Inflammatory macrophage (primary cell): ENCODE measurements around the gene NPHP4.

Source experiments
- DNase-seq, 2 donors: peaks; one replicate each; pipeline ENCODE4 v3.0.0-alpha.2; 2020 to 2022

NPHP4 gene

DNA sequence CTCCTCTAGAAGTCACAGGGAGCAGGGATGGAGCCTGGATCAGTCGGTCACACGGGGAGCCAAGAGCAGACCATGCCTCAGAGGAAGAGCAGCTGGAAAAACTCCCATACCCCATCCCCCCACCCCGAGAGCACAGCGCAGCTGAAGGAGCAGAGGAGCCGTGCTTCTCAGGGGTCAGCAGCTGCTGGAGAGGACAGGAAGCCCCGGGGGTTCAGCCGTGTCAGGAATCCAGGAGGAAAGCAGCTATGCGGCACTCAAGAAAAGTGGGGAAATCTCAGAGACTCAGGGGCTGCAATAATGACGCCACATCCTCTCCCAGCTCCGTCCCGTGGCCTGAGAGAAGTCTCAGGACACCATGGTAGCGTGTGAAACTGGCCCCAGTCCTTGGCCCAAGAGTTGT lies 102.3 kb downstream of the NPHP4 start:
- DNase-seq: no peak

DNA sequence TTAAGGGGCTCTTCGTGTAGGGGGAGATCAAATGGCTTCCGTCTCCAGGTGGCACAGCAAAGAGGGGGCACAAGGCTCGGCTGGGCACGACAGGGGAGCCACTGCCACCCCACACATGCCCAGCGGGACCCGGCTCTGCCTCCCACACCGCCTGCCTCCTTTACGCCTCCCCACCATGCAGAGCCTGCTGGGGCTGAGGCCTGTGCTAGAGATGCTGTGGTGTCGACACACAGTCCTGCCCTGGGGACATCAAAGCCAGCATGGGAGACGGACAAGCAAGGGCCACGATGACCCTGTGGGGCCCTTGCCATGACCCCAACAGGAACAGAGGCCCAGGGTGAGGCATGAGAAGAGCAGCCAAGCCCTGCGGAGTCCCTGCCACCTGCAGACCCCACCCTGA lies 102.8 kb downstream of the NPHP4 start:
- DNase-seq: no peak

DNA sequence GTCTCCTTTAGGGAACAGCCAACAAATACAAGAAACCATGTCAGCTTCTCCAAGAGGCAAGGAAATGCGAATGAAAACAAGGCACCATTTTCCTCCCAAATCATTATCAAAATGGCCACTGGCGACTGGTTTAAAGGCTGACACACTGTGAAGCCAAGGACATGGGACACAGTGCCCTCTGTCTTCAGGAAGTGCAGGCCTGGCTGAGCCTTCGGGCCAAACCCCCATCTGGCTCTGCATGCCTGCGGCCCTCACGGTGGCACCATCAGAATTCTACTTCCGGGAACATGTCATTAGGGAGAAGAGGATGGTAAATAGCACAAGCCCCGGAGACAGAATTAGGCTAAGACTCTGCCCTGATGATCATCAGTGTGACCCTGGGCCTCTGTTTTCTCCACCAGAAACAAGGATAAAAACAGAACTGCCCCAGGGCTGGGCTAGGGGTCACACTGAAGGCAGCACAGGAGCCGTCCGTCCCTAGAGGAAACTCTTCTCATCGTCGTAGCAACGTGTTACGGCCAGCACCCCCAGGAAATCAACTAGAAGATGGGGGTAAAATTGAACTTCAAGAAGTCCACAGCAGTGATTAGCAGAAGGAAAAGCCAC lies 103.5 kb downstream of the NPHP4 start:
- no peak for DNase-seq

DNA sequence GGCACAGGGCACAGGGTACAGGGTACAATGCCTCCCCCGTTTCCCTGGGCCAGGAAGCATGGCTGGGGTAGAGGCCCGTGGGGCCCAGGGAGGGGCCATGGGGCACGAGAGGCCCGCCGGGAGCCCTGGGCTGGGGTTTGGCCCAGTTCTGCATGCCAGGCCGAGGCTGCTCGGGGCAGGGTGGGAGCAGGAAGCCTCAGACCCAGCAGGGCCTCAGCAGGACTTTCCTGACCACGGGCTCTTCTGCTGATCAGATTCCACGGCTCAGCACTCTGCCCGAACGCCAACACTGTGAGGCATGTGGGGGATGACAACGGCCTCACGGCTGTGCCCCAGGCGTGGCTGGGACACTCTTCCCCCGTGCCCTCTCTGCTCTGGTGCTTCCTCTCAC lies 104.3 kb downstream of the NPHP4 start:
- DNase-seq: peak in 1 of 2 donors; percentile 5

DNA sequence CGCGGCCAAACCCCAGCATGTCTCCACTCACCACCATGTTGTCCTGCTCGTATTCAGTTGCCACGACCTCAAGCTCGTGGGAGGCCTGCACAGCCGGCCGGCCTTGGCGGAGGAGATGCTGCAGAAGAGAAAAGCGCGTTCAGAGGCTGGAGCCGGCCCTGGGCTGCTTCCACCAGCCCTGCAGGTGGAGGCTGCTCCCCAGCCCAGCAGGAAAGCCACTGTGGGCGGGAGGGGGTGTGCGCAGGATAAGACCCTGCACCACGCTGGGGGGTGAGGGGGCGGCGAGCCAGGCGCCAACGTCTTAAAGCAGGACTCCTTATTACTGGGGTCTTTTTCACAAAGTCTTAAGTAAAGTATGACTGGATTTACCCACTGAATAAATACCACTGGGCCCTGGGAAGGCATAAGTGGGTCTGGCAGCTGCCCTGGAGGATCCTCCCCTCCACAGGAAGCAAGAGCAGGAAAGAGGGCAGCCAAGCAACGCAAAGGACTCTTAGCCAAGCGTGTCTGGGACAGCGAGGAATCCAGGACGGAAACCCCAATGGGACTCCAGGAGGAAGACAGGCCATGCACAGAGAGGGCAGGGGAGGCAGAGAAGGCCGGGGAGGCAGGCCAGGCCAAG lies 104.8 kb downstream of the NPHP4 start:
- no peak for DNase-seq

DNA sequence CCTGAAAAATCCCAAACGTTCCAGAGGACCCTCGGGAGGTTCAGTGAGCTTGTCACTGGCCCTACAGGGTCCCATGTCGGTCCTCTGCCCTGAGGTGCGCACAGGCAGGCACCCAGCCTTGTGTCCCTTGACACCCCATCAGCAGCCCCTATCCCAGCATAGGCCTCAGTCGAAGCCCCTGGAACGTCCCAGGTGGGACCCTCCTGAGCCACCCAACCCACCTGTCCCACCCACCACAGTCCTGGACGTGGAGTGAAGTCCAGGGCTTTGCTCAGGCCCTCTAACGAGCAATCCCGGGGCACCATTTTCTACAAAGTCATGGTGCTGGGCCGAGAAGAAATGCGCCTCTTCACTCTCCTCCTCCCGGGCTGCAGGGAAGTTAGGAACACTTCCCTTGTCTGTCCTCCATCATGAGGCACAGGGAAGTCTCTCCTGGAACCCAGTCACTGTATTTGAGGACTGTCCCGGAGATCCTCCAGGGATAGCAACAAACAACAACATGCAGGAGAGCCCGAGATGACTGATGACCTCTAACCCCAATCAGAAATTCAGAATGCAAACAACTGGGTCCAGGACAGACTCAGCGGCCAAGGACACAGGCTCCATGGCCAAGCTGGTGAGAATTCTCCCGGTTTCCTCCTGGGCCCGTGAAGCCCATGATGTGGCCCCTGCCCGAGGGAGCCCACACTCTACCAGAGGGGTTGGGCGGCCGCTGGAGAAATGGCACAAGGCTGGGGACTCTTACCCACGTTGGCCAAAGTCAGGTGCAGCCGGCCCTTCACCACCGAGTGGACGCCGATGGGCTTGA lies 105.5 kb downstream of the NPHP4 start:
- DNase-seq: no peak

DNA sequence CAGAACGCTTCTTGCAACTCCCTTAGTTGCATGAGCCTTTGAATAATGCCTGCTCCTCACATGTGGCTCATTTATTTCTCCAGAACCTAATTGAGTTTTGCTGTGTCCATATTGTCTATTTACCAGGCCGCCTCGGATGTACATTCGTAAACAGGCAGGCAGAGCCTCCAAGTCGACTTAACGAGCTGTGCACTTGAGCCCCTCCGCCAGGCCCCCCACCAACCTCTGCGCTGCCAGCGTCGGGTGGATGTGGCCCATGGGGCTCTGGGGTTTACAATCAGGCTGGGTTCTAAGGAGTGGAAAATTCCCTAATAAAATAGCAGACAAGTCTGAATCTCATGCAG lies 106.1 kb downstream of the NPHP4 start:
- no peak for DNase-seq

DNA sequence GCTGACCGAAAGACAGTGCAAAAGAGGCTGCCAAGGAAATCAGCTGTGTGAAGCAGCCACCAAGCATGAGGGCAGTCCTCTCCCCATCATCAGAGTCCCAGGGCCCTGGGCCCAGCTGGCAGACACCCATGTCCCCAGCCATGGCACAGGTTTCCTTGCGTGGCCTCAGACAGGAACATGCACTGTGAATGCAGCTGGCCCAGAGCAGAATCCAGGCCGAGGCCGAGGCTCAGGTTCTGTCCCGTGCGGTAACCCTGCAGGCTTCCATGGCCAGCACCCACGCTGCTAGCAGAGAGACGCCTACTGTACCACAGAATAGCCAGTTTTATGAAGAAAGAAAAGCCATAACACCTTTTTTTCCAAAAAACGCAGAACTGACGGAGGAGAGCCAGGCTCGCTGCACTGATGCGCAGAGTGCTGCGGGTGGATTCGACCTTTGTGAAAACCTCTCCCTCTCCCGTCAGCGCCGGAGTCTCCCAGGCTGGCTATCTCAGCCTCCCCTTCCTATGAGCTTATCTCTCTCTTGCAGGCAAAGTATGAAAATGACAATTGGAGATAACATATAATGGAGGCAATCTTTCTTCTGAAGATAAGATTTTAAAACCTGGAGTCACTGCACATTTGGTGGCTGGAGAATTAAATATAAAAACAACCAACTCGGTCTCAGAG lies 106.6 kb downstream of the NPHP4 start:
- DNase-seq: no peak

DNA sequence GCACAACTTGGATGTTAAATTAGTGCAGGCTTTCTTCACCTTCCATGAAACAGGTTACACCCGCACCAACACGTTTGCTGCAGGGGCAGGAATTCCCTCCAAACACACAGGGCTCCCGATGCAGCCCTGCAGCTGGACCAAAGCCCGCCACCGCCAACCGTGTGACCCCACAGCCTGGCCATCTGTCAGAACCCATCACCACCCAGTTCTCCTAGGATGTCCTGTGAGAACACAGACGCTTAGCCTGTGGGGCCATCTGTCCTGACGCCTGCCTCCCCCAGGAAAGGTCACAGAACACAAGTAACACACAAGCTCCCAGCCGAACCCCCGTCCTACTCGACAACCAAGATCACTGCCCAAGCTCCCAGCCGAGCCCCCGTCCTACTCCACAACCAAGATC lies 108.1 kb downstream of the NPHP4 start:
- DNase-seq: no peak

DNA sequence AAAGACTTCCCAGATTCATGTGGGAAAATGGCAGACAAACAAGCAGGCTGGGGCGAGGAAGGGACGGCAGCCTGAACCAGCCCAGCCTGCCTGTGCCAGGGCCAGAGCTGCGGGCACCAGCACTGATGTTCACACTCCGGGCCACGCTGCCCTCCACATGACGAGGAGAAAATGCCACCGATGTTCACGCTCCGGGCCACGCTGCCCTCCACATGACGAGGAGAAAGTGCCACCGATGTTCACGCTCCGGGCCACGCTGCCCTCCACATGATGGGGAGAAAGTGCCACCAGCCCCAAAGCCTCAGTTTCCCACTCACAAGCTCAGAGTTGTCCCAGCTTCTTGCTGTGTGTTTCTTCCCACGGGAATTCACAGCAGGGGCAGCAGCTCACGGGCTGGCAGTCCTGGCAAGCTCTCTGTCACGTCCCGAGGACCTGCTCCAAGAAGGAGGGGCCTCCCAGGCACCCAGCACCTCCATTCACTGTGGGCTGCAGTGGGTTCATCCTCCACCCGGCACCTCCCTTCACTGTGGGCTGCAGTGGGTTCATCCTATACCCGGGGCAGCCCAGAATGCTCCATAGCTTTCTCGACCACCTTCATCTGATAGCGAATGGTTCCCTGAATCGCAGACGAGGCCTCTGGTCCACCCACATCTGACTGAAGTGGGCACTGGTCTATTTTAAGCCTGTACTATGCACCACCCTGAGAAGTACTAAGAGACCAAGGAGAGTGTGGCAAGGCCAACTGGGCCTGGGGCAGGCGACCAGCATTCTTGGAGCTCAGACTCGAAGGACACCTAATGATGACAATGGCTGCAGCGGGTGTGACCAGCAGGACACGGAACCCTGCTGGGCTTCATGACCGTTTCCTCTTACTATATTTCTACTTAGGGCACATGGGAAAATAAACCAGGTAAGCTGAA lies 108.8 kb downstream of the NPHP4 start:
- no peak for DNase-seq

DNA sequence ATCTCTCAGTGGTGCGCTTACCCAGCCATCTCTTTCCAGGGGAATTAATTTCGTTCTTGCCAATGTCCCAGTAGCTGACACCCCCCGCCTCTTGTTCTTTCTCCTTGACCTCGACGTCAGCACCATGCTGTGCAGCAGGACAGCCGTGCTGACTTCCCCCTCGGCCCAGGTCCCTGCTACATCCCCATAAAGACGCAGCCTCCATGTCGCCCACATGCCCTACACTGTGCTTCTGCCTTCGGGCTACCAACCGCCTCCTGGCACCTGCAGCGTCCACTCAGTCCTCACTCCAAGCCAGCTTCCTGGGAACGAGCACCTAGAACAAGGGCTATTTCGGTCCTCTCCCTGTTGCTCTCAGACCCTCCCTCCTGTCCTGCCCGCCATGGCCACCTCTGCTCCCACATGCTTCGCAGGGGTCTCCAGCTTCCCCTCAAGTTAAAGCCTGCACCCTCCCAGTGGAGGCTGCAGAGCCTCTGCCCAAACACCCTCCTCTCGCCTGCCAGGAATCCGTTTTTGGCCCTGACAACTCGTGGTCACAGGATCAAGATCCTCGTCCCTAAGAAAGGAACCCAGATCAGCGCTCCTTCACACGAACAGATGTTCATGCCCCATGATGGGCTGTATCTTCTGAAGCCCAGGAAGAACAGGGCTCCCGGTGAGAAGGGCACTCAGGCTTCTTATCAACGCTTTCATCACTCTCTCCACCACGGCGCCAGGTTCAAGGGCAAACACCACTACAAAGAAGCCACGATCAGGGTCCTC lies 109.7 kb downstream of the NPHP4 start:
- no peak for DNase-seq

DNA sequence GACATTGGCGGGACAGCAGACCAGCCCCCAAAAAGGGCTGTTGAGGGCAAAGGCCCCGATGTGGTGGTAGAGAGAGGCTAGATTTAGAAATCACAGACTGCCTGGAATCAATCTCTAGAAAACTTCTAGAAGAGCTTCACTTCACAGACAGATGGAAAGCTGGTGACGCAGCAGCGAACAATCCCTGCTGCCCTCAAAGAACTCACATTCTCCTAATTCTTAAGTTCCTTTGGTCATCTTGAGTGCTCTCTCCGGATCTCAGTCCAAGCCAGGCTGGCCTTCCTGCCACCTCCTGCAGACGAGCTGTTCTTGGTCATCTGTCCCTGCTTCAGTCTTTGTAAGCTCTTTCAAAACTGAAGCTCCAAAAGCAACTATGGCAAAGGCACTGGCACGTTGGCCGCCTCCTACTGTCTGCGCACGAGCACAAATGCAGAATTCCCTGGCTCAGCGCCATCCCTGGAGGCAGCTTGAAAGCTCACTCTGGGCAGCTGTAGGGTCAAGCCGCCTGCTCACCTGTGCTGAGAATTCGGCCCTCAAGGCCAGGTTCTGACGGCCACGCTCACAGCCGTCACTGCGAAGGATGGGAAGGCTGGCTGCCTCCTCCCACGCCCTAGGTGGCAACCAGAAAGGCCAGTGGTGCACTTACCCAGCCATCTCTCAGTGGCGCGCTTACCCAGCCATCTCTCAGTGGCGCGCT lies 110.6 kb downstream of the NPHP4 start:
- DNase-seq: no peak

DNA sequence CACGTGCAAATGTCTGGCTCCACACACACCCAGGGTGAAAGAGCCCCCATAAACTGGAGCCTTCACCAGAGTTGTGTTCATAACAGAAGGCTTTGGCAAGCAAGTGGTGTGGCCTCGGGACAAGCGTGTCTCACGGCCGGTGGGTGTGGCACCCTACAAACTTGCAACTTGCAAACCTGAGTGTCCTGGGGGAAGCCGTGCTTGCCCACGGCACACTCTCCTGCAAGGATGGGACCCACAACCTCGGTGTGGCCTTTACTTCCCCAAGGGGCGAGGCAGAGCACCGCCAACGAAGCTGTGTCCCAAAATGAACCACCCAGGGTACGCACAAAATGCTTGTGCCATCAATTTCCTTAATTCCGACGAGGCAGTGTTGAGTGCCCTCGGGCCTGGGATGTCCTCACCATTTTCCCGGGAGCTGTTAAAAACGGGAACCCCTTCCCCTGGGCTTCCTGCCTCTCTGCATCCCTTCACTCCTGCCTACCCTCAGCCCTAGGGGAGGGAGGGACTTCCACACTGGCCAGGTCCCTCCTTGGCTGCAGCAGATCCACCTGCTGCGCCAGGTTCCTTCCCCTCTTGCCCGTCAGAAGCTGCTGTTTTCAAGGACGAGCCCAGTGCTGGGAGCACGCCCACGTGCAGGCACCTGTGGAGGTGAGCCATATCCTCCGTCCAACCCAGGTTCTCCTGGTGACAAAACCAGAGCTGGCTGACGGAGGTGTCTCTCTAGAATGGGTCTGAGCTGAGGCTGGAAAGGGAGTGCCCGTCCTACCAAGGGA lies 111.4 kb downstream of the NPHP4 start:
- DNase-seq: no peak

DNA sequence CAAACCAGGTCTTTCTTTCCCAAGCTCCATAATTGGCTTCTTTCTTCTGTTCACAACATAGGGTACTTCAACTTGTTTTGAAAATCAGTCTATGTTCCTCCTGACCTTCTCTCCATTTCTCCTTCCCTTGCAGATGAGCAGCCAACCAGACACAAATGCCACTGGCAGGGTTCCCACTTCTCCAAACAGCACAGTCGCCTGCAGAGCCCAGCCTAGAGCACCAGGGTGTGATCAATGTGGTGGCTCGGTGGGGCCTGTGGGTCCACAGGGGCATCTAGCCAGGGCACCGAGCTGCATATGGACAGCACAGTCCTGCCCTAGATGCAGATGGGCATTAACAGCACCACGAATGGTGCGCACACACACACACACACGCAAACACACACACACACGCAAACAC lies 112.8 kb downstream of the NPHP4 start:
- DNase-seq: no peak

DNA sequence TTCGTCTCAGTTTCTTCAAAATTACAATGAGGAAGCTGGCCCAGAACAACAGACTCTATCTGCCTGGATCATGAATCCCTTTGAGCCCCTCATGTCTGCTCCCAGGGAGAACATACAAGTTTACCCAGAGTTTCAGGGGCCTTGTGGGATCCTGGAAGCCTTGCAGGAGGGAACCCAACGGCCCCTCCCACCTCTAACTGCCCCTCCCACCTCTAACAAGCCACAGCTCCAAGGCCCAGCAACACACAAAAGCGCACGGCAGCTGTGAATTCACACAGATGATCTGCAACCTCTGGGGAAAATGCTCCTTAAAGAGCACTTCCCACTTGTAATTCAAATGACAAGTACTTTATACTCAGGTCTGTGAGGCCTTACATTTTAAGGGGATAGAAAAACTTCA lies 113.3 kb downstream of the NPHP4 start:
- DNase-seq: no peak

DNA sequence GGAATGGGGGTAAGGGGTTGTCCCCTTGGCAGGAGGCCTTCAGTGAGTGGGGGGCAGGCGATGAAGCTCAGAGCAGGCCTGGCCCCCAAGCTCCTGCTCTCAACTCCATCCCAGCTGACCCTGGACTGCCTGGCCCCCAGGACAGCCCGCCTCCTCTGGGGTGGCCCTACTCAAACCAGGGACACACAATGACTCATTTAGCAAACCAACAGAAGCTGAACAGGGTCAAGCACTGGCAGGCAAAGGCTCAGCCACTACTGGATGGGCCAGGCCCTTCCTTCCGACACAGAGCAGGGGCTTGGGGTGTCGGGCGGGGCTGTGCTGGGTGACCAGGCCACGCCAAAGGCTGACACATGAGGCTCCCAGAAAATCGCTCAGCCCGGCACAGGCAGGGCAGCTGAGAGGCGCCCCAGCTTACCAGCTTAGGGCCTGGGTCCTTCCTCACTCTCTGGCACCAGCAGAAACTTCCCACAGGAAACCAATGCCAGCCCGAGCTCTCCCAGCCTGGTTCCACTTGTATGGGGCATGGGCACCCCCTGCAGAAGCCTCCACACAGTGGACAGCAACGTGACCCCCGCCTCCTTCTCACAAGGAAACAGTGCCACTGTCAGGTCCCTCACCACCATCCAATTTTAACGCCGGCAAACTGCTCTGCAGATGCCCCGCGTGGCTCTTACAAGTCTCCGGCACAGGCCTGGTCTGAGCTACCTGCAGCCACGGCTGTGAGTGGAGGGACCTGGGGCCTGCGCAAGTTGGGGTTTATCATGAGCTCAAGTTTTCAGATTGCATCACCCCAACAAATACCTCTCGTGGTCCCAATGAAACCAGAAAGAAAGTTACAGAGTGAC lies 114.3 kb downstream of the NPHP4 start:
- no peak for DNase-seq

DNA sequence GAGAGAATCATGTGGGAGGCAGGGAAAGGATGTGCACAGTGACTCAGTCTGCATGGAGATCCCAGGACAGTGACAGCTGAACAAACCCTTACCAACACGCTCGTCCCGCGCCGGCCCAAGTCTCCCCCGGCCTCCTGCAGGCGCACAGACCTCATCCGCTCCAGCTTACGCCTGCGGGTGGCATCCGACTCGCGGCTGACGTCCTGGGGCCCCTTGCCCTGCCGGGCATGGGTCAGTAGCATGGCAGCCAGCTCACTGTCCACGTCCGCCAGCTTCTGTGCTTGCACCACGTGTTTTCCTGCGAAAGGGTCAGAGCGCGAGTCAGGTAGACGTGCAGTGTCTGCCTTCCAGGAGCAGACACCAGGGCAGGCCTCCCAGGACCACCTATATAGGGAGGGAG lies 115.2 kb downstream of the NPHP4 start:
- DNase-seq: no peak

DNA sequence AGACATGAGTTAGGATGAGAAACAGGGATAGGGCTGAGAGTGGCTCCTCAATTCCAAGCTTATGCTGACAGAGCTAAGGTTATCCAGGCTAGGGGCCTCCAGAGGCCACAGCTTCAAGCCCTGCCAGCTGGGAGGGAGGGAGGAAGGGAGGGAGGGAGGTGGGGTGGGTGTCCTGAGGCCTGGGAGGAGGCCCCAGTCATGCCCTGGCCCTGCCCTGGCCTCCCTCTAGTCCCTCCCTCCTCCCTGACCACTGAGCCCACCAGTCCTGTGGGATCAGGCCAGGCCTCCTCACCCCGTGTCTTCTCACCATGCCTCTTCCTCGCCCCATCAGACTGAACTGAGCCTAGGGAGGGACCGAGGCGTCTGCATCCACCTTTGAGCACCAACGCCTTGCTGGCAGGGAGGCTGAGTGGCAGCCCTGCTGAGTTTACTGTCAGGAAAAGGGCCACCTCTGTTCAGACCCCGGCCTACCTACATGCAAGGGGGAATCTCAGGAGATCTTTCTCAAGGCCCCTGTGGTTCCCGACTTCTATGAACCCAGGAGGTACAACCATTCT lies 116.1 kb downstream of the NPHP4 start:
- no peak for DNase-seq

DNA sequence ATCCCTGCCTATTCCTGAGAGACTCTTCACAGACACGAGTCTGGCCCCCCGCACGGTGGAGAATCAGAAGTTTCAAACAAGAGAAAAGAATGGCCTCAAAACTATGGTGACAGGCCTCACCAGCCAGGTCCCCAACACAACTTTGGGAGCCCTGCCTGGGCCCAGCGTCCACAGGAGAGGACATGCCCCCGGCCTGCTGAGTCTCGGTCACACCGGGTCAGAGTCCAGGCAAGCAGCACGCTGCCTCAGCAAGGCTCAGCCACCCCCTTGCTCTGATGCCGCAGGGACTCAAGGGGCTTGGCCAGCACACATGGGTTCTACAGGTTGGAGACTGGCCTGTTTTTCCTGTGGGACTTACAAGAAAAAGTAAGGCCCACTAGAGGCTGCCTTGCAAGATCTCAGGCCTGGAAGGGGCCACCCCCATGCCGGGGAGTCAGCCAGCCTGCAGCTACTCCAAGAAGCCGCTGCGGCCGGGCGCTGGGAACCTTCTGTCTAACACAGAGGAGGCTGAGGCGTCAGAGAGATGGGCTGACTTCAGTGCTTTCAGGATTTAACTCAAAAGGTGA lies 116.8 kb downstream of the NPHP4 start:
- no peak for DNase-seq
